ENCODE results near the gene ATOH8.

Gene ATOH8

DNA sequence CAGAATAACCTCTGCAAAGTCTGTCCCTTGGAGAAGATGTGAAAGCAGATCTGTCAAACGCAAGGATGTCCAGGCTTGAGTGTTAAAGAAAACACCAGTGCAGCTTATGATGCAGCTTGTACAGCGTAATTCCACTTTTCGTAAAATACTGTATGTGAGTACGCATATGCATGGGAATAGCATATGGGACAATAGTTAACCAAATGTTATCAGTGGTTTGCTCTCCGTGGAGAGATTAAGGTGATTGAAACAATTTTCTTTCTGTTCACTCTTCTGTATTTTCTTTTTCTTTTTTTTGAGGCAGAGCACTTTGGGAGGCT lies 27.2 kb downstream of the ATOH8 start:
- Histone ChIP-seq H2BK5ac (ENCODE audit: low read depth, low read length, poor library complexity, severe bottlenecking) (no peak overlapping the region), H3K36me3 (ENCODE audit: control insufficient read depth in 1 of 2, insufficient read depth in 2 of 2, low read depth in 1 of 2, low read length in 2 of 2) (peaks cover 11 to 12% of the 10 kb centered on the region in 2 experiments), H3K4me1 (ENCODE audit: control insufficient read depth, insufficient read depth, low read depth, low read length) (peaks cover 14% of the 10 kb centered on the region), H4K91ac (ENCODE audit: low read length) (no peak overlapping the region), H3K27me3 (ENCODE audit: control insufficient read depth in 1 of 2, insufficient read depth in 1 of 2, low read length in 2 of 2) (peaks cover 5 to 20% of the 10 kb centered on the region in 2 experiments), H3K4ac (ENCODE audit: low read depth in 1 of 2, low read length in 2 of 2) (no peak overlapping the region), H2AK5ac (ENCODE audit: low read length, severe bottlenecking) (no peak overlapping the region), H2AFZ (ENCODE audit: low read depth, low read length) (no peak overlapping the region), H3K4me3 (ENCODE audit: insufficient read depth in 1 of 2, low read depth in 1 of 2, low read length in 2 of 2) (no peak overlapping the region), H3K18ac (ENCODE audit: low read depth in 1 of 2, low read length in 2 of 2) (no peak overlapping the region), H2BK15ac (ENCODE audit: low read depth, poor library complexity, severe bottlenecking) (no peak overlapping the region), H3K4me2 (ENCODE audit: low read length, poor library complexity, severe bottlenecking) (no peak overlapping the region), H3K23ac (ENCODE audit: low read length in 2 of 2) (no peak overlapping the region), H3K79me1 (replicated peaks; ENCODE audit: low read length, poor library complexity, severe bottlenecking) (no peaks in the 10 kb centered on the region), H2BK12ac (ENCODE audit: low read length in 2 of 2) (no peak overlapping the region), H4K8ac (ENCODE audit: low read length) (no peak overlapping the region), H3K14ac (ENCODE audit: low read length in 2 of 2) (no peak overlapping the region), H3K27ac (ENCODE audit: low read length, poor library complexity, severe bottlenecking) (no peak overlapping the region), H2BK120ac (ENCODE audit: low read depth, low read length) (no peak overlapping the region), H3K9ac (ENCODE audit: low read length) (no peak overlapping the region), H3K9me3 (ENCODE audit: control insufficient read depth, low read length) (no peaks in the 10 kb centered on the region)
- 96% methylated on average over 5 of the region's 5 CpGs for WGBS
- DNase-seq: no peak

DNA sequence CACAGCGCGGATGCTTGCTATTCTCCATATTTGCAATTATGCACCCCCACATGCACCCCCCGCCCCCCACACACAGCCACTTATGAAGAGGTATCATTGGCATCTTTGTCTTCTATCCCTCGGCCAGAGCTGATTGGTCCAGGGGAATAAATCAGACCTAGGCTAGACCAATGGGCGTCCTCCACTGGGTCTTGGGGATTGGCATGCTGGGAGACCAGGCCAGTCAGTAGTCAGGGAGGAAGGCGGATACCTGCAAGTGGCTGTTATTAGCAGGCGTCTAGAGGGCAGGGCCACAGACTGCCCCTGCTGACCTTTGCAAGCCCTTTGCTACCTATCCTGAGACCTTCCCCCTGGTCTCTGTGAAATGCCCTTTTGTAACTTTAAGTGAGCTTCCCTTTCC lies 30.0 kb downstream of the ATOH8 start:
- H3K9ac ChIP-seq (ENCODE audit: low read length): no peak overlapping the region
- peaks cover 14% of the 10 kb centered on the region in 2 experiments for H3K36me3 ChIP-seq (ENCODE audit: control insufficient read depth in 1 of 2, insufficient read depth in 2 of 2, low read depth in 1 of 2, low read length in 2 of 2)
- DNase-seq: no peak
- no peak overlapping the region for H3K14ac ChIP-seq (ENCODE audit: low read length in 2 of 2)
- peaks cover 18% of the 10 kb centered on the region for H3K4me1 ChIP-seq (ENCODE audit: control insufficient read depth, insufficient read depth, low read depth, low read length)
- no peak overlapping the region for H4K91ac ChIP-seq (ENCODE audit: low read length)
- no peak overlapping the region for H4K8ac ChIP-seq (ENCODE audit: low read length)
- H2AK5ac ChIP-seq (ENCODE audit: low read length, severe bottlenecking): no peak overlapping the region
- no peak overlapping the region for H3K18ac ChIP-seq (ENCODE audit: low read depth in 1 of 2, low read length in 2 of 2)
- no peak overlapping the region for H2BK12ac ChIP-seq (ENCODE audit: low read length in 2 of 2)
- no peak overlapping the region for H3K27ac ChIP-seq (ENCODE audit: low read length, poor library complexity, severe bottlenecking)
- H3K4ac ChIP-seq (ENCODE audit: low read depth in 1 of 2, low read length in 2 of 2): peak overlapping the region in 1 of 2 experiments; percentile 50
- no peak overlapping the region for H2BK15ac ChIP-seq (ENCODE audit: low read depth, poor library complexity, severe bottlenecking)
- no peak overlapping the region for H3K23ac ChIP-seq (ENCODE audit: low read length in 2 of 2)
- H3K27me3 ChIP-seq (ENCODE audit: control insufficient read depth in 1 of 2, insufficient read depth in 1 of 2, low read length in 2 of 2): peaks cover 5 to 9% of the 10 kb centered on the region in 2 experiments
- no peaks in the 10 kb centered on the region for H3K9me3 ChIP-seq (ENCODE audit: control insufficient read depth, low read length)
- no peak overlapping the region for H3K4me3 ChIP-seq (ENCODE audit: insufficient read depth in 1 of 2, low read depth in 1 of 2, low read length in 2 of 2)
- H2BK5ac ChIP-seq (ENCODE audit: low read depth, low read length, poor library complexity, severe bottlenecking): no peak overlapping the region
- no peak overlapping the region for H3K4me2 ChIP-seq (ENCODE audit: low read length, poor library complexity, severe bottlenecking)
- no peak overlapping the region for H2BK120ac ChIP-seq (ENCODE audit: low read depth, low read length)
- no peak overlapping the region for H2AFZ ChIP-seq (ENCODE audit: low read depth, low read length)
- H3K79me1 ChIP-seq (replicated peaks; ENCODE audit: low read length, poor library complexity, severe bottlenecking): no peaks in the 10 kb centered on the region
- 98% methylated on average over 6 of the region's 7 CpGs for WGBS

DNA sequence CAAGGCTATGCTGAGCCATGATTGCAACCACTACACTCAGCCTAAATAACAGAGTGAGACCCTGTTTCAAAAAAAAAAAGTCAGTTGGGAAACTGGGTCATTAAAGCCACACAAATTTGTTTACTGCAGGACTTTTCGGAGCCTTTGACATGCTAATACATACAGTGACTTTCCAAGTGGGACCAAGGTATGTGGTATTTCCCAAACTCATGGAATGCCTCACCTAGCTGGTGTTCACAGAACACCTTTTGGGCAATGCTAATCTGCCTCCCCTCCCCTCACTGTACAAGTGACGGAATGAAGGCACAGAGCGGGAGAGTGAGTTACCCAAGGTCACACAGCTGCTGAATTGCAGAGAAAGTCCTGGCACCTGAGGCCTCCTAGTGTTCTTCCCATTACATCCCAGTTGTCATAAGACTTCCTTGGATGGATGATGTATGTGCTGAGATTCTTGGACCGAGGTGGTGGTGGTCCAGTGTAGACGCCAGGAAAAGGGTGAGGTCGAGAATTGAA lies 30.7 kb downstream of the ATOH8 start:
- Histone ChIP-seq H3K14ac (ENCODE audit: low read length in 2 of 2) (no peak overlapping the region), H3K36me3 (ENCODE audit: control insufficient read depth in 1 of 2, insufficient read depth in 2 of 2, low read depth in 1 of 2, low read length in 2 of 2) (peaks cover 9 to 20% of the 10 kb centered on the region in 2 experiments)
- WGBS: 96% methylated on average over 6 of the region's 6 CpGs

DNA sequence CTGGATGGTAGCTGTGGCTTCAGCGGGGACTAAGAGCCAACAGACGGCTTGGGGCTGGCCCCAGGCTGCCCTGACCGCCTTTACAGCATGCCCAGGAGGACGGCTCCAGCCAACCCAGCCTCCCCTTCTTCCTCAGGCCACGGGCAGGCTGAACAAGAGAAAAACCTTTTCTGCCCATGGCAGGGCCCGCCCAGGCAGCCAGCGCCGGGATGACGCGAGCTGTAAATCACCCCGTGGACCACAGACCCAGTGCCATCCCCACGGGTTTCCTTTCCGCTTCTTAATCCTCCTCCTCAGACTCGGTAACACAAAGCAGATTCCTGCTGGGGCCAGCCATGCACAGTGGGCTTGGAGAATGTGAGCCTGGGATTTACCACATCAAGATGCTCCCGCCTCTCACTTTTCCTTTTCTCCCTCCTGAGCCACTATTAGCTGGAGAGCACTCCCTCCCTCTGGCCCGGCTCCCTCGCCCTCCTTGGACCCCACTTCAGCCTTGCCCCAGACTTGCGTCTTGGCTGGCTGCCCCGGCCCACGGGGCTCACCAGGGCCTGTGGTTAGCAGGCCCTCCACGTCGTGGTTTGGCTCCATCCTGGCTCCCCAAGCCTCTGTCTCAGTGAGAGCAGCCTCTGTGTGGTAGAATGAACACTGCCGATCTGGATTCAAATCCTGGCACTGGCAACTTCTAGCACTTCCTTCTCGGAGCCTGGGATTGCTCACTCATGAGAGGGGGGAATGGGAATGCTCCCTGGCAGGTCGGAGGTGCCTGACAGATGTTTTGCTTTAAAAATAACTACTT lies 31.4 kb downstream of the ATOH8 start:
- Histone ChIP-seq H2BK120ac (ENCODE audit: low read depth, low read length) (no peak overlapping the region), H3K4ac (ENCODE audit: low read depth in 1 of 2, low read length in 2 of 2) (no peak overlapping the region), H3K4me2 (ENCODE audit: low read length, poor library complexity, severe bottlenecking) (no peak overlapping the region), H3K18ac (ENCODE audit: low read depth in 1 of 2, low read length in 2 of 2) (peak overlapping the region in 1 of 2 experiments; percentile 37), H3K14ac (ENCODE audit: low read length in 2 of 2) (no peak overlapping the region), H3K4me1 (ENCODE audit: control insufficient read depth, insufficient read depth, low read depth, low read length) (peaks cover 17% of the 10 kb centered on the region), H3K4me3 (ENCODE audit: insufficient read depth in 1 of 2, low read depth in 1 of 2, low read length in 2 of 2) (peak overlapping the region in 1 of 2 experiments; percentile 2), H3K27me3 (ENCODE audit: control insufficient read depth in 1 of 2, insufficient read depth in 1 of 2, low read length in 2 of 2) (peaks cover 5% of the 10 kb centered on the region in 2 experiments), H2BK12ac (ENCODE audit: low read length in 2 of 2) (no peak overlapping the region), H4K91ac (ENCODE audit: low read length) (peak overlapping the region; percentile 52), H3K79me1 (replicated peaks; ENCODE audit: low read length, poor library complexity, severe bottlenecking) (no peaks in the 10 kb centered on the region), H2BK5ac (ENCODE audit: low read depth, low read length, poor library complexity, severe bottlenecking) (no peak overlapping the region), H4K8ac (ENCODE audit: low read length) (no peak overlapping the region), H3K27ac (ENCODE audit: low read length, poor library complexity, severe bottlenecking) (peak overlapping the region; percentile 17), H3K9ac (ENCODE audit: low read length) (peak overlapping the region; percentile 47), H3K36me3 (ENCODE audit: control insufficient read depth in 1 of 2, insufficient read depth in 2 of 2, low read depth in 1 of 2, low read length in 2 of 2) (peaks cover 4 to 25% of the 10 kb centered on the region in 2 experiments), H2AK5ac (ENCODE audit: low read length, severe bottlenecking) (peak overlapping the region; percentile 59), H3K23ac (ENCODE audit: low read length in 2 of 2) (no peak overlapping the region), H2BK15ac (ENCODE audit: low read depth, poor library complexity, severe bottlenecking) (peak overlapping the region; percentile 21), H3K9me3 (ENCODE audit: control insufficient read depth, low read length) (no peaks in the 10 kb centered on the region), H2AFZ (ENCODE audit: low read depth, low read length) (no peak overlapping the region)
- 65% methylated on average over 25 of the region's 25 CpGs for WGBS
- peak; percentile 65 for DNase-seq

More for the DNA sequence above, 30.7 kb downstream of the ATOH8 start:
- Histone ChIP-seq H3K27ac (ENCODE audit: low read length, poor library complexity, severe bottlenecking) (peak overlapping the region; percentile 17), H3K79me1 (replicated peaks; ENCODE audit: low read length, poor library complexity, severe bottlenecking) (no peaks in the 10 kb centered on the region), H3K4ac (ENCODE audit: low read depth in 1 of 2, low read length in 2 of 2) (no peak overlapping the region), H4K8ac (ENCODE audit: low read length) (no peak overlapping the region), H2BK120ac (ENCODE audit: low read depth, low read length) (no peak overlapping the region), H2AK5ac (ENCODE audit: low read length, severe bottlenecking) (peak overlapping the region; percentile 59), H3K9me3 (ENCODE audit: control insufficient read depth, low read length) (no peaks in the 10 kb centered on the region), H3K9ac (ENCODE audit: low read length) (peak overlapping the region; percentile 47), H3K4me1 (ENCODE audit: control insufficient read depth, insufficient read depth, low read depth, low read length) (peaks cover 17% of the 10 kb centered on the region), H3K4me3 (ENCODE audit: insufficient read depth in 1 of 2, low read depth in 1 of 2, low read length in 2 of 2) (no peak overlapping the region), H2AFZ (ENCODE audit: low read depth, low read length) (no peak overlapping the region), H3K27me3 (ENCODE audit: control insufficient read depth in 1 of 2, insufficient read depth in 1 of 2, low read length in 2 of 2) (peaks cover 5 to 8% of the 10 kb centered on the region in 2 experiments), H3K18ac (ENCODE audit: low read depth in 1 of 2, low read length in 2 of 2) (no peak overlapping the region), H2BK12ac (ENCODE audit: low read length in 2 of 2) (no peak overlapping the region), H2BK5ac (ENCODE audit: low read depth, low read length, poor library complexity, severe bottlenecking) (no peak overlapping the region), H4K91ac (ENCODE audit: low read length) (no peak overlapping the region), H3K4me2 (ENCODE audit: low read length, poor library complexity, severe bottlenecking) (no peak overlapping the region), H2BK15ac (ENCODE audit: low read depth, poor library complexity, severe bottlenecking) (no peak overlapping the region), H3K23ac (ENCODE audit: low read length in 2 of 2) (no peak overlapping the region)
- no peak for DNase-seq

Measured in mesenchymal stem cell (in vitro differentiated cells and primary cell).